Stimulated activated CD8-positive, alpha-beta memory T cell treated with anti-CD3 and anti-CD28 coated beads, Interleukin-4, amount 100 ng/mL, for 24 hours (primary cell): Measurements from ENCODE around the gene CIB4.

Experiments used
- DNase-seq: peaks from one replicate; pipeline ENCODE4 v3.0.0-alpha.2; 2020; ENCODE audit warnings: low read depth

Gene CIB4

DNA sequence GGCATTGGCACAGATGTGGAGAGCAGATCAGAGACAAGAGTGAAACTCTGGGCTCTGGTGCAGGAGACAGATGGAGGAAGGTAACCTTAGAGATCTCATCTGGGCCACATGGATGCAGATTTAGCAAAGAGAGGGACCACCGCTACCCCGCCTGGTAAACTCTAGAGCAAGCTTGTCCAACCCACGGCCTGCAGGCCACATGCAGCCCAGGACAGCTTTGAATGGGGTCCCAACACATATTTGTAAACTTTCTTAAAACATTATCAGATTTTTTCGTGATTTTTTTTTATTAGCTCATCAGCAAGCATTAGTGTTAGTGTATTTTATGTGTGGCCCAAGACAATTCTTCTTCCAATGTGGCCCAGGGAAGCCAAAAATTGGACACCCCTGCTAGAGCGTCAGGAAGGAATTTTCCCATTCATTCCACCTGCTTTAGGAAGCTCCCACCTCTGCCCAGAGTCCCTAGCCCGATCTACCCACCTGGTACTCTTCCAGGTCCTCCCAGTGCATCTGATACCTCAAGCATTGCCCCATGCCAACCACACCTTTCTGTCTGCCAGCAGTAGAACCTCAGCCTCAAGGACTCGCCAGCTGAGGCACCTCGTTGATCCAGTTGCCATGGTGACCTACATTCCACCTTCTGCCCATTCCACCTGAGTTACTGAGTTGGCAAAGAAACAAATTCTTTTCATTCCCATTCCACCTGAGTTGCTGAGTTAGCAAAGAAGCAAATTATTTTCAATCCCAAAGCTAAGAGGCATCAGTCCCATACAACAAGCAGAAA lies at the start of gene CIB4:
TSS of gene CIB4 (minus strand) at position 586 of the 784 bp plus-strand sequence. CDS start at position 534, 52 bp downstream.
- no peak for DNase-seq

- no peak for DNase-seq
These were observed 46.6 kb upstream of the CIB4 start for GRCh38 chr2:26687801-26688200.

DNA sequence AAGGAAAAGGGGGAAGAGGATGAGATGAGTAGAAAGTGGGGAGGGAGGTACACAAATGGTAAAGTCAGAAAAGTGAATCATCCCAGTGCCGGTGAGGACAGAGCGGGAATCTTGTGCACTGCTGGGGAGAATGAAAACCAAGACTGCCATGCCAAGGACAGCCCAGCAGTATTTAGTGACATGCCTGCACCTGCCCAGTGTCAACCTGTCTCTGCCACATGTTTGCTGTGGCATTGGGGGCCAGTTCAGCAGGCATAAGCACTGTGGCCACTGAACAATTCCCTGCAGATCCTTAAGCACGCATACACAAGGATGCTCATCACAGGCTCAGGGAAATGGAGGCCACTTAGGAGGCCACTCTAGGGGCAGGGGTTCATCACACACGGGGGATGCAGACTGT lies 46.2 kb upstream of the CIB4 start:
- no peak for DNase-seq

- DNase-seq: no peak
These were observed 45.0 kb upstream of the CIB4 start for GRCh38 chr2:26685989-26686839.

GRCh38 chr2:26685341-26685740 lies 44.2 kb upstream of the CIB4 start:
- DNase-seq: no peak

- no peak for DNase-seq
These were observed 42.4 kb upstream of the CIB4 start for GRCh38 chr2:26683583-26683982.

- no peak for DNase-seq
These were observed 41.0 kb upstream of the CIB4 start for GRCh38 chr2:26682155-26682554.

- no peak for DNase-seq
These were observed 40.5 kb upstream of the CIB4 start for GRCh38 chr2:26681656-26682055.

- DNase-seq: no peak
These were observed 38.7 kb upstream of the CIB4 start for GRCh38 chr2:26679867-26680266.

DNA sequence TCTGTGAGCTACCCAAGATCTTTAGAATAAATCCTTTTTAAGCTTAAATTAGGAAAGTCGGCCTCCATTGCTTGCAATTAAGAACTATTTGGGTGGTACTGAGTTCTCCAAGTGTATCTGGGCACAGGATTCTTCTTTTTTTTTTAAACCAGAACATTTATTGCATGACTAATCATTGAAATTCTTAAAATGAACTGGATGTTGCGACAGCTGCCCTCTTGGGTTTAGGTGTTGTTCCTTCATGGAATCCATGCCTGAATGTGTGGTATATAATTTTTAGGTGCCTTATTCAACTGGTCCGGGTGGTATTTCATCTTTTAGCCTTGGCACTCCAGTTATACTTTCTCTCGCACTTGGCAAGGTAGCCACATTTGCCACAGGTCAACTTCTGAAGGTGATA lies 36.9 kb upstream of the CIB4 start:
- DNase-seq: no peak

GRCh38 chr2:26675651-26676255 lies 34.6 kb upstream of the CIB4 start:
- no peak for DNase-seq

GRCh38 chr2:26674771-26675170 lies 33.6 kb upstream of the CIB4 start:
- DNase-seq: no peak

- DNase-seq: no peak
These were observed 33.0 kb upstream of the CIB4 start for GRCh38 chr2:26674002-26674751.

- no peak for DNase-seq
These were observed 31.7 kb upstream of the CIB4 start for GRCh38 chr2:26672818-26673393.

DNA sequence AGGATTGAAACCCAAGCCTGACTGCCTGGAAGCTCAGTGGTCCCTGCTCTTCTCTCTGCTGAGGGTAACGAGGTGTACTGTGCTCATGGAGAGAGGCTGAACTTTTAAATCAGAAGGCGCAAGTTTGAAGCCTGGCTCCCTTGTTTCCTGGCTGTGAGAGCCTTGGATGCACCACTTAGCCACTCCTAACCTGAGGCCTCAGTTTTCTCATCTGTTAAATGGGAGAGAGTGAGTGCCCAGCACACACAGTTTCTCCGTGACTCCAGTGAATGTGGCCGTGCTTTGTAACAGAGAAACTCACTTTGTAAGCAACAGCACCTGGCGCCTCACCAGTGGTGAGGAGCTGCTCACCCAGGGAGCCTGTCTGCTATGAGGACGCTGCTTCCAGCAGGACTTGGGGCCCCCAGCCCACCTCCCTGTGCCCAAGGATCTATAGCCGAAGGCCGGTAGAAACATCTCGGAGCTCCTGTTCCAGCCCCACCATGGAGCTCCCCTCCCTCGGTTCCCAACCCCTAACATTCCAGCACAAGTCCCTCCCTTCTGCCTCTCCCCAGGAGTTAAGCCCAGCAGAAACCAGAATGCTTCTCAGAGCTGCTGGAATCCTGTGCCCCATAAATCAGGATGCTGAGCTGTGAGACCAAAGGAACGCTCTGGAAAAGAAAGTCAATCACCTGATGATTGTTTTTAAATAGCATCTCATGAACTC lies 31.1 kb upstream of the CIB4 start:
- no peak for DNase-seq

DNA sequence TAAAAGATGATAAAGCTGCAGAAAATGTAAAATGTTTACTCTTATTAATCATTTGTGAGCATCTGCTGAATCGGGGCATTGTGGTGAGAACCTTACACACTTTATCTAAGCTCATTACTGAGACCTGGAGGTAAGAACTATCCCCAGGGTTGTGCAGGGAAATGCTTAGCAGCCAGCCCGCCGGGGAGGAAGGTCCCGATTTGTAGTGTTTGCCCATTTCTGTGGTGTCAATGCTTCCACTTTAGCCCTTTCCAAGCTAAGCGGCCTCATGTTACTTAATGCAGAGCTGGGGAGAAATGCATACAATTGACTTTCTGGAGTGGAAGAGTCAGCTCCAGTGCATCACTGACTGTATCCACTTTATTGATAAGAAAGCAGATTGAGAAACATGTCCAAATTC lies 30.5 kb upstream of the CIB4 start:
- DNase-seq: no peak

- DNase-seq: no peak
These were observed 29.8 kb upstream of the CIB4 start for GRCh38 chr2:26670931-26671460.

DNA sequence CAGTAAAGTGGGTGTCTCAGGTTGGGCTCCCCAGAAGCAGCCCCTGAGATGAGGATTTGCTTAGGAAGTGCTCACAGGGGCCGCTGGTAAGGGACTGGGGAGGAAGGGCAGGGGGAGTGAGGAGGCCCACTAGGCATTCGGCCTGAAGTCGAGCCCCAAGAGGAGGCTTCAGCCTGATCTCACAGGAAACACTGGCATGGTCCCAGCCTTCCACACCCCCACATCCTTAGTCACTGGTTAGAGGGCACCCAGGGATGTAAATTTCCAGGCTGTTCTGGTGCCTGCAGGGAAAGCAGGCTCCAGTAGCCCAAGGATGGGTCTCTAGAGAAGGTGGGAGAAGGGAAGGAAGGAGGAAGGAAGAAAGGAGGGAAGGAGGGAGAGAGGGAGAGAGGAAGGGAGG lies 29.0 kb upstream of the CIB4 start:
- no peak for DNase-seq

DNA sequence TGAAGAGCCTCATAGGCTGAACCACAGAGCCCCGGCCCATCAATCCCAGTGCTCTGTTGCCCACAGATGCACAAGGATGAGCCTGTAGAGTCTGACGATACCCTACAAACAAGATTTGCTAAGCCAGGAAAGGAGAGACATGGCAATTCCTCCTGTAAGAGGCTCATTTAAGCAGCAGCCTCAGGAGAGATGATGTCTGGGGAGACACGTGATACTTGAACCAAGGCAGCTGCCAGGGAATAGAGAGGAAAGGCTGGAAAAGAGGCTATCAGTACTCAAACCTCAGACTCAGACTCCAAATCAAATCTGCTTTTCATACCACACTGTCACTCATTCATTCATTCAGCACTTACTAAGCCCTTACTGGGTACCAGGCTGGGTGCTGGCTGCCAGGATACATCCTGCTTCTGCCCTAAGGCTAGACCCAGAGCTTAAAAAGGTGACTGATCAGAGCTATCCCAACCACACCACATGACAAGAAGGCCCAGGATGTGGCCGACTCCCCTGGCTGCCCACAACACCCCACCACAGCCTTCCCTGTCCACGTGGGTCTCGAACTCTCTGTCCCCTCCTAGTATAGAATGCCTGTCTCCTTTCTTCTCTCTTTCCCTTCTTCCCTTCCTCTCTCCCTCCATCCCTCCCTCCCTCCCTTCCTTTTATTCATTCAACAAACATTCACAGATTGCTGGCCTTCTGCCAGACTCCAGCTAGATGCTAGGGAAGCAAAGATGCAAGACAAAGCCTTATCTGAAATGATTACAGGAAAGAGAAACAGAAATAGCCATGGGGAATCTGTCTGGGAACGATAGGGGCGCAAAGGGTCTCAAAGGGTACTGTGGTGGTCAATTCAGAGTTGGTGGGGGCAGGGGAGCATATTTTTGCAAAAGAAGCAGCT lies 27.9 kb upstream of the CIB4 start:
- no peak for DNase-seq

- no peak for DNase-seq
These were observed 26.9 kb upstream of the CIB4 start for GRCh38 chr2:26668041-26668440.
